ENCODE measurements around the gene PRKCE.

GRCh38 chr2:45904946-45905631 is 253.6 kb downstream of the PRKCE start:
- no peak for TF ChIP-seq CTCF (conservative IDR thresholded peaks at IDR 0.05; ENCODE audit: low read length)
- no peak for TF ChIP-seq EZH2phosphoT487 (IDR thresholded peaks at IDR 0.05; ENCODE audit: borderline replicate concordance, low read depth, low read length)

Data from OCI-LY7 (cell line).